Type B pancreatic cell (in vitro differentiated cells): ENCODE measurements around the gene NPBWR2. TPM values are rescaled to one million over a fixed set of nuclear protein-coding genes. Genes with fewer than 3 reads are reported as not detected.
"Not testable (repeated sequence)": the region's sequence is repeated elsewhere in the genome, so short reads cannot be mapped to it uniquely, and the experiment has no call there.

Experiments used
- DNase-seq: peaks from one replicate; pipeline ENCODE4 v3.0.0; 2021; ENCODE audit warnings: mixed read lengths; ENCODE audit not compliant: unreplicated experiment; ENCODE audit errors: extremely low spot score
- H3K27ac Mint-ChIP-seq: 2 replicates; pipeline ENCODE4 v1.8.0; 2021; ENCODE audit warnings: mild to moderate bottlenecking, mixed read lengths
- H3K27me3 Mint-ChIP-seq: 2 replicates; pipeline ENCODE4 v1.8.0; 2021; ENCODE audit warnings: mixed read lengths
- H3K36me3 Mint-ChIP-seq: 2 replicates; pipeline ENCODE4 v1.8.0; 2021; ENCODE audit warnings: mixed read lengths
- H3K4me1 Mint-ChIP-seq: one replicate; pipeline ENCODE4 v1.8.0; 2021; ENCODE audit warnings: mixed read lengths; ENCODE audit not compliant: unreplicated experiment
- H3K4me3 Mint-ChIP-seq: 2 replicates; pipeline ENCODE4 v1.8.0; 2021; ENCODE audit warnings: mild to moderate bottlenecking, mixed read lengths
- H3K9me3 Mint-ChIP-seq: 2 replicates; pipeline ENCODE4 v1.8.0; 2021; ENCODE audit warnings: mixed read lengths
- CTCF ChIP-seq: fragments of 200-600 bp; sonication (generic); conservative IDR thresholded peaks from 2 replicates; pipeline ENCODE4 v1.5.0; 2021; ENCODE audit warnings: antibody characterized with exemption, mild to moderate bottlenecking
- total RNA-seq: library from RNA; stranded (reverse); gene quantifications from 2 replicates; pipeline ENCODE4 v1.2.1, GENCODE V29; 2021; ENCODE audit warnings: low replicate concordance

Gene NPBWR2
- total RNA-seq, 1 donor from 2014 or later, result not detected

GRCh38 chr20:64092258-64093012, 14.9 kb downstream of the NPBWR2 start:
- DNase-seq, result no peak
- Mint-ChIP-seq H3K27me3 (peaks cover 37% of the 10 kb centered on the region), H3K27ac (no peak overlapping the region), H3K4me3 (no peak overlapping the region), H3K36me3 (no peaks in the 10 kb centered on the region), H3K9me3 (no peaks in the 10 kb centered on the region), H3K4me1 (no peaks in the 10 kb centered on the region)
- no peak for TF ChIP-seq CTCF

- no peaks in the 10 kb centered on the region for H3K36me3 Mint-ChIP-seq
- DNase-seq, result no peak
- H3K4me3 Mint-ChIP-seq, result no peak overlapping the region
Observed at GRCh38 chr20:64091770-64092169, 15.6 kb downstream of the NPBWR2 start.

GRCh38 chr20:64091340-64091739, 16.0 kb downstream of the NPBWR2 start:
- Mint-ChIP-seq H3K4me1 (no peaks in the 10 kb centered on the region), H3K36me3 (no peaks in the 10 kb centered on the region), H3K27me3 (peaks cover 43% of the 10 kb centered on the region), H3K9me3 (no peaks in the 10 kb centered on the region), H3K4me3 (no peak overlapping the region), H3K27ac (no peak overlapping the region)
- no peak for TF ChIP-seq CTCF
- DNase-seq, result no peak

More at GRCh38 chr20:64091770-64092169, 15.6 kb downstream of the NPBWR2 start:
- TF ChIP-seq CTCF, result no peak
- Mint-ChIP-seq H3K9me3 (no peaks in the 10 kb centered on the region), H3K4me1 (no peaks in the 10 kb centered on the region), H3K27ac (no peak overlapping the region), H3K27me3 (peaks cover 38% of the 10 kb centered on the region)

GRCh38 chr20:64090165-64090564, 17.2 kb downstream of the NPBWR2 start:
- Mint-ChIP-seq H3K36me3 (no peaks in the 10 kb centered on the region), H3K4me1 (no peaks in the 10 kb centered on the region), H3K27me3 (peaks cover 54% of the 10 kb centered on the region), H3K27ac (no peak overlapping the region), H3K4me3 (no peak overlapping the region), H3K9me3 (no peaks in the 10 kb centered on the region)
- no peak for TF ChIP-seq CTCF
- DNase-seq, result no peak

GRCh38 chr20:64088586-64088985, 18.8 kb downstream of the NPBWR2 start:
- H3K4me1 Mint-ChIP-seq, H3K36me3 Mint-ChIP-seq, H3K9me3 Mint-ChIP-seq, DNase-seq, H3K27ac Mint-ChIP-seq, H3K4me3 Mint-ChIP-seq: not testable (repeated sequence)
- peaks cover 66% of the 10 kb centered on the region for H3K27me3 Mint-ChIP-seq

GRCh38 chr20:64087226-64087825, 20.0 kb downstream of the NPBWR2 start:
- not testable (repeated sequence) for H3K36me3 Mint-ChIP-seq, H3K4me3 Mint-ChIP-seq, H3K27ac Mint-ChIP-seq, DNase-seq, H3K9me3 Mint-ChIP-seq, H3K4me1 Mint-ChIP-seq
- peaks cover 72% of the 10 kb centered on the region for H3K27me3 Mint-ChIP-seq
